Camera-type eye (tissue), 1 donor: ENCODE results near the gene COL25A1. TPM values are rescaled to one million over a fixed set of nuclear protein-coding genes. Genes with fewer than 3 reads are reported as not detected.

Experiments used
- total RNA-seq: library from RNA; depleted of rRNA; stranded (reverse); fragments of >200 nt; gene quantifications from one replicate; pipeline ENCODE4 v1.2.3, GENCODE V29; 2014

The COL25A1 gene
- total RNA-seq, result 65.3 TPM

GRCh38 chr4:109302361-109303139 is at the start of gene COL25A1:
Gene COL25A1, minus strand, starts transcription at chr4:109302658.

GRCh38 chr4:108762559-108763225 is 539.8 kb downstream of the COL25A1 start, which contains the start of gene ETNPPL:
Gene ETNPPL, minus strand, starts transcription at chr4:108763053. Its CDS starts 155 bp downstream, at chr4:108762898.

Other genes with a start within 250 kb of the COL25A1 start
- 42.7 TPM for gene SEC24B, start 131.2 kb upstream of the COL25A1 start, total RNA-seq